Ectodermal cell (in vitro differentiated cells): ENCODE measurements around the gene NDST1.
A peak's percentile ranks its signal among the peaks of the same experiment; 100 is the strongest.

Experiments
- H3K27ac ChIP-seq: 2 replicates; pipeline ENCODE4 v1.7.0; 2013; ENCODE audit warnings: mild to moderate bottlenecking, low read depth, low read length; ENCODE audit not compliant: insufficient read depth, poor library complexity, severe bottlenecking
- H3K27me3 ChIP-seq: 2 replicates; pipeline ENCODE4 v1.7.0; 2013; ENCODE audit warnings: mild to moderate bottlenecking, low read length; ENCODE audit not compliant: insufficient read depth, control insufficient read depth, poor library complexity, severe bottlenecking
- H3K36me3 ChIP-seq: one replicate; pipeline ENCODE4 v1.7.0; 2013; ENCODE audit warnings: low read length; ENCODE audit not compliant: control insufficient read depth, insufficient read depth
- H3K4me1 ChIP-seq: one replicate; pipeline ENCODE4 v1.7.0; 2013; ENCODE audit warnings: low read length; ENCODE audit not compliant: control insufficient read depth, insufficient read depth
- H3K4me3 ChIP-seq: 2 replicates; pipeline ENCODE4 v1.7.0; 2013; ENCODE audit warnings: low read depth, low read length, control low read depth; ENCODE audit not compliant: insufficient read depth
- H3K9me3 ChIP-seq: 2 replicates; pipeline ENCODE4 v1.7.0; 2013; ENCODE audit warnings: mild to moderate bottlenecking, low read length, moderate library complexity; ENCODE audit not compliant: control insufficient read depth
- WGBS, 2 experiments: methylation state at CpG; one replicate each; pipeline ENCODE4 v1.1.7; 2013; ENCODE audit warnings: missing lambda C conversion rate in 2 of 2; 5-methylcytosine and 5-hydroxymethylcytosine counted together

NDST1 gene

GRCh38 chr5:150506571-150507473 is 1.1 kb upstream of the NDST1 start:
- H3K9me3 ChIP-seq: no peaks in the 10 kb centered on the region
- peaks cover 56% of the 10 kb centered on the region for H3K4me1 ChIP-seq
- no peak overlapping the region for H3K27ac ChIP-seq
- WGBS, 2 experiments: 60 to 68% methylated on average over 11 of the region's 11 CpGs
- no peaks in the 10 kb centered on the region for H3K36me3 ChIP-seq
- no peaks in the 10 kb centered on the region for H3K27me3 ChIP-seq
- H3K4me3 ChIP-seq: no peak overlapping the region

- Histone ChIP-seq H3K9me3 (no peaks in the 10 kb centered on the region), H3K4me3 (no peak overlapping the region), H3K27ac (no peak overlapping the region), H3K4me1 (peaks cover 52% of the 10 kb centered on the region), H3K27me3 (no peaks in the 10 kb centered on the region), H3K36me3 (no peaks in the 10 kb centered on the region)
- WGBS, 2 experiments: 89 to 93% methylated on average over 2 of the region's 2 CpGs
Observed at GRCh38 chr5:150508277-150508640, 328 bp downstream of the NDST1 start.

DNA sequence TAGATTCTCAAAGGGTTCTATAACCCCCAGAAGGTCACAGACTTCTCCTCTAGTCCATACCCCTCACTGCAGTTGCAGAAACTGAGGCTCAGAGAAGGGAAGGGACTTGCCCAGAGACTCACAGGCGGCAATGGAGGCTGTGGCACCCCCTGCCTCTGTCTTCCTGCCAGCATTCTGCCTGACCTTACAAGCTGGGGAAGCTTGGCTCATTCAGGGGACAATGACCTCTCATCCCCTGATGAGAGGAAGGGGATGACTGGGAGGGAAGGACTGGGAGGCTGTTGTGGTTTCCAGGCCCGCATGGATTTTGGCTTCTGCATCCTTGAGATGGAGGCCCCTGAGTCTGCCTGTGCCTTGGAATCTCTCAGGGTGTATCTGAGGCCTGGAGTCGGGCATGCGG is 897 bp downstream of the NDST1 start:
- no peak overlapping the region for H3K27ac ChIP-seq

DNA sequence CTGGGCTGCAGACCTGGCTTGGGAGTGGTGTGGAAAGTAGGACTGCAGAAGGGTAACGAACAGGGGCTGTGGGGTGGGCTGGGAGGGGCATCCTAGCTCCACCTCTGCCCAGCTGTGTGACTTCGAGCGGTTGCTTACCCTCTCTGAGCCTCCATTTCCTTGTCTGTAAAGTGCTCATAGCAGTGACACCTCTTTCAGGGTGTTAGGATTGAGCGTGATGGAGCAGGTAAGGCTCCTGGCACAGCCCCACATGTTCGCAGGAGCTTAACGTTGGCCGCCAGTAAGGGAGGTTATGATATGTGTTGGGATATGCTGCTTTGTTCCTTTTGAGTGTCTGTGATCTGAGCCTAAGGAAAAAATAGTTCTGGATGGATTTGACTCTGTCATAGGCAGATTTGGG is 2.1 kb downstream of the NDST1 start:
- no peaks in the 10 kb centered on the region for H3K27me3 ChIP-seq
- H3K4me3 ChIP-seq: no peak overlapping the region
- no peak overlapping the region for H3K27ac ChIP-seq
- peaks cover 50% of the 10 kb centered on the region for H3K4me1 ChIP-seq
- WGBS, 2 experiments: 92 to 94% methylated on average over 7 of the region's 7 CpGs
- no peaks in the 10 kb centered on the region for H3K9me3 ChIP-seq
- no peaks in the 10 kb centered on the region for H3K36me3 ChIP-seq

More for the DNA sequence above, 897 bp downstream of the NDST1 start:
- Histone ChIP-seq H3K4me1 (peaks cover 52% of the 10 kb centered on the region), H3K4me3 (no peak overlapping the region), H3K36me3 (no peaks in the 10 kb centered on the region), H3K27me3 (no peaks in the 10 kb centered on the region), H3K9me3 (no peaks in the 10 kb centered on the region)
- WGBS, 2 experiments: 63 to 68% methylated on average over 4 of the region's 4 CpGs

DNA sequence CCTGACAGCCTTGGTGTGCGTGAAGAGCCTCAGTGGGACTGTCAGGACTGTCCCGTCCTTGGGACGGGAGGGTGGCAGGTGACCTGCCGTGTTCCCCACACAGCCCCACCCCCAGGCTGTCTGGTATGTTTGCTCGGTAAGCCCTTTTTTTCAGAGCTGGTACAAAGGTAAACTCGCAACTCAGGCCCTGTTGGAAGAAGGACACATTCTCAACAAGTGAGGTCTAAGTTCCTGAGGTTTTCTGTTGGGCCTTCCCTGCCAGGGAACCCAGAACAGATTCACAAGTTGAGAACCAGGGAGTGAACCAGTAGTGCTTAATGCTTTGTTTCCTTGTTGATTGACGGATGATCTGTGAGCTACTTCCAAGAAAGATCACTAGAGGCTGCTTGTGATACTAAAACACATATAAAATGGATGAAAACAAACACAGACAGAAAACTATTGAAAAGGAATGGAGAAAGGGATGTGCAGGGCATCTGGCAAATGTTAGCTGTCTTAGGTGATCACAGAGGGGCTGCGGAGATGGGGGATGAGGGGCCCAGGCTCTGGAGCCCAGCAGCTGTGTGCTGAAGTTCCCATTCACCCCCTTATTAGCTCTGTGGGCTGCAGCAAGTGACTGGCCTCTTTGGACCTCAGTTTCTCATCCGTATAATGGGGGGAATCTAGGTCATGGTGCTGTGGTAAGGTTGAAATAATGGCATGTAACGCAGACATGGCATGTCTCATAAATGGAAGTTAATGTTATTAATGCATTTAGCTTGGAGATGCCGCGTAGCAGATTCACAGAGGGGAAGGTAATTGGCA is 2.7 kb downstream of the NDST1 start:
- Histone ChIP-seq H3K9me3 (no peaks in the 10 kb centered on the region), H3K4me1 (peaks cover 47% of the 10 kb centered on the region), H3K27ac (no peak overlapping the region), H3K4me3 (no peak overlapping the region), H3K27me3 (no peaks in the 10 kb centered on the region), H3K36me3 (no peaks in the 10 kb centered on the region)
- 74 to 80% methylated on average over 12 of the region's 12 CpGs for WGBS, 2 experiments

DNA sequence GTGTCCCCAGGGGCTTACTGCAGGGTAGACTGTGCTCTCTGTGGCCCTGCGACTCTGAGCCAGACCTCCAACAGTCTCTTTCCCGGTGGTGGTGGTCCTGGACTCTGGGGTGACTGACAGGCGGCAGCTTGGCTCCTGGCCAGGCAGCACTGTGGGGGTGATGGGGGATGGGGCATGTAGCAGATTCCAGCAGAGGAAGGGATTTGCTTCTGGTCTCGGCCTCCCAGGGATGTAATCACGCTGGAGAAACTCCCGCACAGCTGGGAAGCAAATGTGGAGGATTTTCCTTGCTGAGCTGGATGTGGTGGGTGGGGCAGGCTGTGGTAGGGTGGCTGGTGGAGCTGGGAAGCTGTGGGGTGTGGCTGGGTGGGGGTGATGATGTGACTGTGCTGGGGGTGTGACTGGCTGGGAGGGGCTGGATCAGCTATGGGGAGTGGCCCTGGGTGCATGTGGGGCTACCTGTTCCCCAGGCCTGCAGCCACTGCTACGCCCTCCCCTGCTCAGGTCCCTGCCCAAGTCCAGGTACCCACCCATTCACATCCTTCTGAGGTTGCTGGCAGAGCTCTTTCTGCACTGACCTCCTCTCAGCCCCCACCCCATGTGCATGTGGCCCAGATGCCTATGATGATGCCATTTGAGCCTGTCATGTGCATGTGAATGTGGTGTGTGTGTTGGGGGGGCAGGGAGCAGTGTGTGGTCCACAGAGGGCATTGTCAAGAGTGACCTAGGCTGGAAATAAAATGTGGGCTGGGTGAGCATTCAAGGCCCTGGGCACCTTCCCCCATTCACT is 3.8 kb downstream of the NDST1 start:
- Histone ChIP-seq H3K27ac (peak overlapping the region; percentile 10), H3K4me3 (no peak overlapping the region), H3K27me3 (no peaks in the 10 kb centered on the region), H3K9me3 (no peaks in the 10 kb centered on the region), H3K4me1 (peaks cover 38% of the 10 kb centered on the region), H3K36me3 (no peaks in the 10 kb centered on the region)
- WGBS, 2 experiments: 15 to 19% methylated on average over 7 of the region's 7 CpGs

DNA sequence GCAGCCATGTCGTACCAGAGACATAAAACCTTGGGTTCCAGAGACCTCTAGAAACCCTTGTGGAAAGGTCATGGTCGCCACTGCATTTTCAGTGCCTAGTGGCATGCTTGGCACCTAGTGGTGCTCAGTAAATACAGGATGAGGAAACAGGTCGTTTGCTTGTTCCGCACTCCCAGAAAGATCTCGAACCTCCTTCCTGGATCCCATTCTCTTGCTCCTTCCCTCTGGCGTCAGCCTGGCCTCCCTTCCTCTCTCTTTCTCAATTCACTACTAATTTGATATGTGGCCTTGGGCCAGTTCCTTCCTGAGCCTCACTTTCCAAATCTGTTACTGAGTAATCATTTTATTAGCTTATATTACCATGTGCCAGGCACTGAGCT is 4.4 kb downstream of the NDST1 start:
- Histone ChIP-seq H3K4me1 (peaks cover 33% of the 10 kb centered on the region), H3K36me3 (no peaks in the 10 kb centered on the region), H3K27me3 (no peaks in the 10 kb centered on the region), H3K27ac (no peak overlapping the region), H3K4me3 (no peak overlapping the region), H3K9me3 (no peaks in the 10 kb centered on the region)
- WGBS, 2 experiments: 84 to 87% methylated on average over 6 of the region's 6 CpGs

GRCh38 chr5:150513375-150514309 is 5.7 kb downstream of the NDST1 start:
- H3K27ac ChIP-seq: no peak overlapping the region
- no peaks in the 10 kb centered on the region for H3K36me3 ChIP-seq
- H3K4me3 ChIP-seq: no peak overlapping the region
- no peaks in the 10 kb centered on the region for H3K9me3 ChIP-seq
- no peaks in the 10 kb centered on the region for H3K27me3 ChIP-seq
- peaks cover 26% of the 10 kb centered on the region for H3K4me1 ChIP-seq
- WGBS, 2 experiments: 92 to 95% methylated on average over 15 of the region's 15 CpGs

GRCh38 chr5:150514708-150515211 is 6.8 kb downstream of the NDST1 start:
- no peak overlapping the region for H3K27ac ChIP-seq
- peaks cover 20% of the 10 kb centered on the region for H3K4me1 ChIP-seq
- H3K27me3 ChIP-seq: no peaks in the 10 kb centered on the region
- 93 to 95% methylated on average over 3 of the region's 3 CpGs for WGBS, 2 experiments
- no peak overlapping the region for H3K4me3 ChIP-seq
- no peaks in the 10 kb centered on the region for H3K36me3 ChIP-seq
- no peaks in the 10 kb centered on the region for H3K9me3 ChIP-seq
